B cell (primary cell): Measurements from ENCODE around the gene MYO1C. TPM values are rescaled to one million over a fixed set of nuclear protein-coding genes. Genes with fewer than 3 reads are reported as not detected.
A peak's percentile ranks its signal among the peaks of the same experiment; 100 is the strongest.

ENCODE experiments used
- ATAC-seq: fragments of 200-7000 bp; cut with Tn5 transposase; one replicate; pipeline ENCODE4 v1.10.0; 2021; ENCODE audit warnings: low read depth, mild to moderate bottlenecking, moderate number of reproducible peaks, moderate library complexity
- CTCF ChIA-PET: fragments of 350-600 bp; sonication (Branson Sonifier 250); formaldehyde crosslinking; loops from one replicate; lab custom pipeline; 2021; ENCODE audit warnings: antibody characterized with exemption, inconsistent platforms; lab: Charles Lee
- POLR2A ChIA-PET: fragments of 350-600 bp; sonication (Branson Sonifier 250); formaldehyde crosslinking; loops from one replicate; lab custom pipeline; 2021; ENCODE audit warnings: antibody characterized with exemption; lab: Charles Lee
- DNase-seq: peaks from one replicate; pipeline ENCODE4 v3.0.0; 2013
- H2AFZ ChIP-seq: 2 replicates; pipeline ENCODE4 v1.6.1; 2012; ENCODE audit warnings: mild to moderate bottlenecking, low read depth, low read length; ENCODE audit not compliant: insufficient read depth, poor library complexity, severe bottlenecking
- H3K27ac ChIP-seq, 2 donors: 1 replicate in 1 of 2; 2 replicates in 1 of 2; pipeline ENCODE4 v1.5.1; 2012 to 2013; ENCODE audit warnings: low read length in 2 of 2, mild to moderate bottlenecking in 2 of 2, moderate library complexity in 1 of 2
- H3K27me3 ChIP-seq, 4 experiments: fragments of 200-600 bp in 1 of 4; sonication (generic) in 1 of 4; replicated peaks in 1 of 4; 1 replicate in 2 of 4; 2 replicates in 2 of 4; pipeline versions ENCODE4 v1.6.1 to v1.7.0; 2013 to 2016; ENCODE audit warnings: low read length in 3 of 4, mild to moderate bottlenecking in 2 of 4, mixed read lengths in 1 of 4, moderate library complexity in 1 of 4; ENCODE audit not compliant: insufficient read depth in 4 of 4, control insufficient read depth in 3 of 4; ENCODE audit errors: control extremely low read depth in 1 of 4
- H3K36me3 ChIP-seq, 2 experiments: replicated peaks in 1 of 2; 1 replicate in 1 of 2; 2 replicates in 1 of 2; pipeline versions ENCODE4 v1.6.1 to v1.7.1; 2013; ENCODE audit warnings: low read length in 1 of 2; ENCODE audit not compliant: insufficient read depth in 2 of 2, control insufficient read depth in 1 of 2; ENCODE audit errors: control extremely low read depth in 1 of 2, extremely low read depth in 1 of 2
- H3K4me1 ChIP-seq, 2 donors: fragments of 200-600 bp in 1 of 2; sonication (generic) in 1 of 2; 1 replicate in 1 of 2; 2 replicates in 1 of 2; pipeline versions ENCODE4 v1.5.1 to v1.6.1; 2013 to 2017; ENCODE audit warnings: low read length in 2 of 2; ENCODE audit not compliant: control insufficient read depth in 2 of 2, insufficient read depth in 2 of 2
- H3K4me2 ChIP-seq: replicated peaks from 2 replicates; pipeline ENCODE3; 2012; ENCODE audit warnings: mild to moderate bottlenecking, low read depth, low read length; ENCODE audit not compliant: poor library complexity, severe bottlenecking
- H3K4me3 ChIP-seq, 5 experiments: fragments of 200-600 bp in 1 of 5; sonication (generic) in 1 of 5; 1 replicate in 3 of 5; 2 replicates in 2 of 5; pipeline versions ENCODE4 v1.5.1 to v1.7.0; 2011 to 2016; ENCODE audit warnings: low read length in 4 of 5, mild to moderate bottlenecking in 4 of 5, low read depth in 2 of 5, control low read depth in 1 of 5, moderate library complexity in 1 of 5; ENCODE audit not compliant: insufficient read depth in 1 of 5; ENCODE audit errors: control extremely low read depth in 1 of 5, extremely low read depth in 1 of 5
- H3K79me2 ChIP-seq: fragments of 200-600 bp; sonication (generic); one replicate; pipeline ENCODE4 v1.6.0; 2016; ENCODE audit warnings: low read length; ENCODE audit not compliant: control insufficient read depth, insufficient read depth
- H3K9ac ChIP-seq: fragments of 200-600 bp; sonication (generic); 2 replicates; pipeline ENCODE4 v1.6.1; 2017; ENCODE audit warnings: mild to moderate bottlenecking, low read length, moderate library complexity
- H3K9me3 ChIP-seq, 3 donors: one replicate each; pipeline versions ENCODE4 v1.6.1 to v1.7.1; 2013; ENCODE audit warnings: low read length in 2 of 3; ENCODE audit not compliant: control insufficient read depth in 2 of 3, insufficient read depth in 1 of 3; ENCODE audit errors: control extremely low read depth in 1 of 3
- H4K20me1 ChIP-seq: 2 replicates; pipeline ENCODE4 v1.6.0; 2012; ENCODE audit warnings: mild to moderate bottlenecking, low read length; ENCODE audit not compliant: insufficient read depth, control insufficient read depth, poor library complexity, severe bottlenecking
- H3K27ac Mint-ChIP-seq: one replicate; pipeline ENCODE4 v1.8.0; 2021; ENCODE audit warnings: mixed read lengths
- H3K27me3 Mint-ChIP-seq: one replicate; pipeline ENCODE4 v1.8.0; 2021; ENCODE audit warnings: mixed read lengths
- H3K4me1 Mint-ChIP-seq: one replicate; pipeline ENCODE4 v1.8.0; 2021; ENCODE audit warnings: mixed read lengths
- H3K4me3 Mint-ChIP-seq: one replicate; pipeline ENCODE4 v1.8.0; 2021; ENCODE audit warnings: mixed read lengths
- H3K9me3 Mint-ChIP-seq: one replicate; pipeline ENCODE4 v1.8.0; 2022; ENCODE audit warnings: mixed read lengths; ENCODE audit not compliant: insufficient read depth
- EZH2 ChIP-seq: IDR thresholded peaks from 2 replicates; pipeline ENCODE4 v1.6.1; 2012; ENCODE audit warnings: borderline replicate concordance, low read depth, mild to moderate bottlenecking, moderate library complexity, low read length; ENCODE audit not compliant: insufficient read depth, poor library complexity, severe bottlenecking
- WGBS: methylation state at CpG from one replicate; pipeline ENCODE4 v1.1.5; 2013; ENCODE audit warnings: missing lambda C conversion rate; ENCODE audit not compliant: insufficient coverage; 5-methylcytosine and 5-hydroxymethylcytosine counted together
- intact Hi-C: fragments of 100-400 bp; cut with micrococcal nuclease; formaldehyde crosslinking; loops from one replicate; pipeline ENCODE4 v1.10.0; 2022
- polyA plus RNA-seq: library from polyadenylated mRNA; depleted of rRNA; stranded (reverse); fragments of >200 nt; gene quantifications from 2 replicates; pipeline ENCODE4 v1.2.3, GENCODE V29; 2012
- total RNA-seq, 2 donors: library from RNA; stranded (reverse); fragments of 120-200 nt in 1 of 2; gene quantifications; 1 replicate in 1 of 2; 2 replicates in 1 of 2; pipeline versions ENCODE4 v1.2.3 to v1.2.4, GENCODE V29; 2013 to 2022
- TF ChIP-seq, protein P1 (sequence below): fragments of 200-600 bp; IDR thresholded peaks from one replicate; pipeline ENCODE4 v1.8.0; 2022; ENCODE audit warnings: antibody characterized with exemption, mild to moderate bottlenecking

The MYO1C gene
- total and polyA plus RNA-seq, 2 donors (not counting 1 experiment from before 2014, with no cell fraction given) = 54.7 to 81.7 TPM

DNA sequence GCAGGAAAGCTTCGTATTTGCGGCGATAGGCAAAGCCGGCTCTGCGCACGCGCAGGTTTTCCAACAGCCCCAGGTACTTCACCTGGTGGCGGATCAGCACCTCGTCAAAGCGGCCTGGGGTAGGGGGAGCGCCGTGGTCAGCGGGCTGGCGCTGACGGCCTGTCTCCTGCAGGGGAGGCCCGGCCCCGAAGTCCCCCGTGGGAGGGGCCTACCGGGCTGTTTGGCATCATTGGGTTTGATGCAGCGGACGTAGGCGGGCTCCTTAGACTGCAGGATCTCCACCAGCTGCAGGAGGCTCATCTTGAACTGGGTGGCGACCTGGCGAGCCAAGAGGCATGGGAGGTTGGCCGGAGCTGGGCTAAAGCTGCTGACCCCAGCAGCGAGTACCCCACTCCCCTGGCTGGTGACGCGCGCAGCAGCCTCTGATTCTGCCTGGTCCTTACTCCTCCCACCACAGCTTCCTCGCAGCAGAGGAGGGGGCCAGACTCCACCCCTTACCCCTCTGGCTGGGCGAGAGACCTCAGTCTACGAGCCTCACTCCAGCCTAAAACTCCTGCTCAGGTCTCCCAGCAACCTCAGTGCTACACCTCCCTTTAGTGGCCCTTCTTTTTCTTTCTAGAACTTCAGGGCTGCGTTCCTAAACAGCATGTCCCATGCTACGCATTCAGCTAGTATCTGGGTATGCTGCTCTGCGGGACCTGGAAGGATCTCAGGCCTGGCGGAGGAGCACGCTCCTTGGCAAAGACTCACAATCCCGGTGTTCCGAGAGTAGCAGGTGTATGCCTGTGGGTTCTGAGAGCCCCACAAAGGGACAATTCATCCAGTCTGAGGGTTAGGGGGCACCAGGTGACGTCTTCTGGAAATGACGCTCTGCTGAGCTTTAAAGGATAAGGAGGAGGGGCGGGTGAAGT lies 20.3 kb downstream of the MYO1C start:
- H3K4me3 Mint-ChIP-seq = no peak overlapping the region
- WGBS = 96% methylated on average over 39 of the region's 42 CpGs
- H3K27me3 Mint-ChIP-seq = no peaks in the 10 kb centered on the region
- Histone ChIP-seq H3K4me1 (peaks cover 36 to 61% of the 10 kb centered on the region in 2 donors), H3K27me3 (no peaks in the 10 kb centered on the region), H3K27ac (no peak overlapping the region), H3K79me2 (peaks cover 17% of the 10 kb centered on the region), H3K36me3 (peaks cover 0 to 39% of the 10 kb centered on the region in 2 experiments), H3K4me2 (peak overlapping the region; percentile 9), H3K4me3 (no peak overlapping the region), H2AFZ (no peak overlapping the region), H4K20me1 (peaks cover 54% of the 10 kb centered on the region), H3K9ac (no peak overlapping the region), H3K9me3 (no peaks in the 10 kb centered on the region)
- ChIA-PET CTCF (interaction anchor here (0.5 to 3.9 kb wide), 3 partner anchors 47 to 215 kb away, joined by 3 to 23 read pairs (median 3); no protein-coding TSS in a partner anchor), POLR2A (interaction anchor here (0.5 to 0.9 kb wide), 2 partner anchors 12 to 53 kb away, joined by 3 to 12 read pairs; no protein-coding TSS in a partner anchor)
- H3K9me3 Mint-ChIP-seq = no peaks in the 10 kb centered on the region
- H3K27ac Mint-ChIP-seq = no peak overlapping the region
- ATAC-seq (no peak), DNase-seq (no peak)
- peaks cover 40% of the 10 kb centered on the region for H3K4me1 Mint-ChIP-seq
- TF ChIP-seq, protein P1, sequence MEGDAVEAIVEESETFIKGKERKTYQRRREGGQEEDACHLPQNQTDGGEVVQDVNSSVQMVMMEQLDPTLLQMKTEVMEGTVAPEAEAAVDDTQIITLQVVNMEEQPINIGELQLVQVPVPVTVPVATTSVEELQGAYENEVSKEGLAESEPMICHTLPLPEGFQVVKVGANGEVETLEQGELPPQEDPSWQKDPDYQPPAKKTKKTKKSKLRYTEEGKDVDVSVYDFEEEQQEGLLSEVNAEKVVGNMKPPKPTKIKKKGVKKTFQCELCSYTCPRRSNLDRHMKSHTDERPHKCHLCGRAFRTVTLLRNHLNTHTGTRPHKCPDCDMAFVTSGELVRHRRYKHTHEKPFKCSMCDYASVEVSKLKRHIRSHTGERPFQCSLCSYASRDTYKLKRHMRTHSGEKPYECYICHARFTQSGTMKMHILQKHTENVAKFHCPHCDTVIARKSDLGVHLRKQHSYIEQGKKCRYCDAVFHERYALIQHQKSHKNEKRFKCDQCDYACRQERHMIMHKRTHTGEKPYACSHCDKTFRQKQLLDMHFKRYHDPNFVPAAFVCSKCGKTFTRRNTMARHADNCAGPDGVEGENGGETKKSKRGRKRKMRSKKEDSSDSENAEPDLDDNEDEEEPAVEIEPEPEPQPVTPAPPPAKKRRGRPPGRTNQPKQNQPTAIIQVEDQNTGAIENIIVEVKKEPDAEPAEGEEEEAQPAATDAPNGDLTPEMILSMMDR = no peak
- TF ChIP-seq EZH2 = no peak
- intact Hi-C loops = loop anchor here (5.0 kb wide), 1 partner anchor 105 kb away; no protein-coding TSS in a partner anchor
